Measurements from ENCODE around the gene PRPF40A. TPM values are rescaled to one million over a fixed set of nuclear protein-coding genes. Genes with fewer than 3 reads are reported as not detected.

The PRPF40A gene
- total RNA-seq, 5 donors from 2014 or later (not counting 1 experiment from before 2014, with no cell fraction given) = 101 to 124 (median 106) TPM

- CTCF ChIA-PET = interaction anchor here in 1 of 2 donors (0.6 kb wide), 1 partner anchor 591 kb away, joined by 5 read pairs; no protein-coding TSS in a partner anchor
- Mint-ChIP-seq H3K27me3 (no peaks in the 10 kb centered on the region), H3K4me1 (no peaks in the 10 kb centered on the region), H3K27ac (no peak overlapping the region), H3K36me3 (peaks cover 40% of the 10 kb centered on the region), H3K9me3 (no peaks in the 10 kb centered on the region), H3K4me3 (no peak overlapping the region)
- no peaks in the 10 kb centered on the region for H3K9me3 ChIP-seq
- DNase-seq (no peak), ATAC-seq (replicated peaks in 1 of 4) (no peak)
- peaks cover 5 to 45% of the 10 kb centered on the region in 2 donors for H3K36me3 ChIP-seq (ENCODE audit: control insufficient read depth in 2 of 2, extremely low read depth in 1 of 2, insufficient read depth in 1 of 2, low read length in 1 of 2)
- no CpG with 5 or more reads among the region's 1 CpG for WGBS (ENCODE audit: insufficient coverage)
- H3K4me1 ChIP-seq (ENCODE audit: control insufficient read depth in 1 of 2, extremely low read depth in 1 of 2, insufficient read depth in 2 of 2, low read length in 2 of 2) = no peaks in the 10 kb centered on the region
- H3K4me3 ChIP-seq (ENCODE audit: control insufficient read depth in 1 of 2, extremely low read depth in 1 of 2, low read length in 1 of 2) = no peak overlapping the region
- H3K27ac ChIP-seq (ENCODE audit: low read length) = no peak overlapping the region
- no peaks in the 10 kb centered on the region for H3K27me3 ChIP-seq (replicated peaks in 1 of 2; ENCODE audit: control insufficient read depth in 2 of 2, extremely low read depth in 1 of 2, insufficient read depth in 2 of 2, low read length in 1 of 2)
- POLR2A ChIA-PET = no interaction called here
Measured at GRCh38 chr2:152655880-152656279, 61.4 kb downstream of the PRPF40A start.

- Histone ChIP-seq H3K4me1 (ENCODE audit: control insufficient read depth in 1 of 2, extremely low read depth in 1 of 2, insufficient read depth in 2 of 2, low read length in 2 of 2) (no peaks in the 10 kb centered on the region), H3K27me3 (replicated peaks in 1 of 2; ENCODE audit: control insufficient read depth in 2 of 2, extremely low read depth in 1 of 2, insufficient read depth in 2 of 2, low read length in 1 of 2) (no peaks in the 10 kb centered on the region), H3K4me3 (ENCODE audit: control insufficient read depth in 1 of 2, extremely low read depth in 1 of 2, low read length in 1 of 2) (no peak overlapping the region), H3K36me3 (ENCODE audit: control insufficient read depth in 2 of 2, extremely low read depth in 1 of 2, insufficient read depth in 1 of 2, low read length in 1 of 2) (peaks cover 5 to 12% of the 10 kb centered on the region in 2 donors), H3K9me3 (no peaks in the 10 kb centered on the region), H3K27ac (ENCODE audit: low read length) (no peak overlapping the region)
- no peak for DNase-seq
- no peak overlapping the region for H3K27ac Mint-ChIP-seq
- H3K27me3 Mint-ChIP-seq = no peaks in the 10 kb centered on the region
- H3K4me3 Mint-ChIP-seq = no peak overlapping the region
- peaks cover 16% of the 10 kb centered on the region for H3K36me3 Mint-ChIP-seq
- H3K9me3 Mint-ChIP-seq = no peaks in the 10 kb centered on the region
- no CpG with 5 or more reads among the region's 2 CpGs for WGBS (ENCODE audit: insufficient coverage)
- no peak for ATAC-seq (replicated peaks in 1 of 4)
- POLR2A ChIA-PET = no interaction called here
- H3K4me1 Mint-ChIP-seq = no peaks in the 10 kb centered on the region
- CTCF ChIA-PET = no interaction called here
Measured at GRCh38 chr2:152651834-152652233, 65.4 kb downstream of the PRPF40A start.

GRCh38 chr2:152650768-152651371, 66.4 kb downstream of the PRPF40A start:
- no peak for DNase-seq
- Histone ChIP-seq H3K4me3 (ENCODE audit: control insufficient read depth in 1 of 2, extremely low read depth in 1 of 2, low read length in 1 of 2) (no peak overlapping the region), H3K27ac (ENCODE audit: low read length) (no peak overlapping the region), H3K9me3 (no peaks in the 10 kb centered on the region), H3K27me3 (replicated peaks in 1 of 2; ENCODE audit: control insufficient read depth in 2 of 2, extremely low read depth in 1 of 2, insufficient read depth in 2 of 2, low read length in 1 of 2) (no peaks in the 10 kb centered on the region), H3K36me3 (ENCODE audit: control insufficient read depth in 2 of 2, extremely low read depth in 1 of 2, insufficient read depth in 1 of 2, low read length in 1 of 2) (peaks cover 0 to 6% of the 10 kb centered on the region in 2 donors), H3K4me1 (ENCODE audit: control insufficient read depth in 1 of 2, extremely low read depth in 1 of 2, insufficient read depth in 2 of 2, low read length in 2 of 2) (no peaks in the 10 kb centered on the region)
- Mint-ChIP-seq H3K27ac (peak overlapping the region in 1 of 2 donors; percentile 12), H3K9me3 (no peaks in the 10 kb centered on the region), H3K27me3 (no peaks in the 10 kb centered on the region), H3K4me1 (no peaks in the 10 kb centered on the region), H3K4me3 (no peak overlapping the region), H3K36me3 (peaks cover 9% of the 10 kb centered on the region)
- CTCF ChIA-PET = no interaction called here
- 93% methylated on average over 3 of the region's 6 CpGs for WGBS (ENCODE audit: insufficient coverage)
- POLR2A ChIA-PET = no interaction called here
- ATAC-seq (replicated peaks in 1 of 4) = no peak

- Mint-ChIP-seq H3K27me3 (no peaks in the 10 kb centered on the region), H3K9me3 (no peaks in the 10 kb centered on the region), H3K36me3 (peaks cover 6% of the 10 kb centered on the region), H3K4me3 (no peak overlapping the region), H3K27ac (no peak overlapping the region), H3K4me1 (no peaks in the 10 kb centered on the region)
- no CpG with 5 or more reads among the region's 1 CpG for WGBS (ENCODE audit: insufficient coverage)
- DNase-seq (no peak), ATAC-seq (replicated peaks in 1 of 4) (no peak)
- Histone ChIP-seq H3K27me3 (replicated peaks in 1 of 2; ENCODE audit: control insufficient read depth in 2 of 2, extremely low read depth in 1 of 2, insufficient read depth in 2 of 2, low read length in 1 of 2) (no peaks in the 10 kb centered on the region), H3K27ac (ENCODE audit: low read length) (no peak overlapping the region), H3K4me1 (ENCODE audit: control insufficient read depth in 1 of 2, extremely low read depth in 1 of 2, insufficient read depth in 2 of 2, low read length in 2 of 2) (no peaks in the 10 kb centered on the region), H3K36me3 (ENCODE audit: control insufficient read depth in 2 of 2, extremely low read depth in 1 of 2, insufficient read depth in 1 of 2, low read length in 1 of 2) (peaks cover 0 to 4% of the 10 kb centered on the region in 2 donors), H3K4me3 (ENCODE audit: control insufficient read depth in 1 of 2, extremely low read depth in 1 of 2, low read length in 1 of 2) (no peak overlapping the region), H3K9me3 (no peaks in the 10 kb centered on the region)
- ChIA-PET CTCF (no interaction called here), POLR2A (no interaction called here)
Measured at GRCh38 chr2:152649997-152650396, 67.3 kb downstream of the PRPF40A start.

- peak in 1 of 35 experiments; percentile 6 for DNase-seq
- no peak overlapping the region for H3K27ac ChIP-seq (ENCODE audit: low read length)
- no CpG with 5 or more reads among the region's 2 CpGs for WGBS (ENCODE audit: insufficient coverage)
- no peaks in the 10 kb centered on the region for H3K9me3 ChIP-seq
- ATAC-seq (replicated peaks in 1 of 4) = peak in 1 of 4 experiments; percentile 31
- ChIA-PET POLR2A (interaction anchor here in 1 of 2 donors (0.5 to 1.0 kb wide), 2 partner anchors 48 to 78 kb away, joined by 3 to 4 read pairs; no protein-coding TSS in a partner anchor), CTCF (interaction anchor here in 1 of 2 donors (0.8 kb wide), 1 partner anchor 12 kb away, joined by 4 read pairs; no protein-coding TSS in a partner anchor)
- no peak overlapping the region for H3K4me3 Mint-ChIP-seq
- no peaks in the 10 kb centered on the region for H3K27me3 ChIP-seq (replicated peaks in 1 of 2; ENCODE audit: control insufficient read depth in 2 of 2, extremely low read depth in 1 of 2, insufficient read depth in 2 of 2, low read length in 1 of 2)
- no peaks in the 10 kb centered on the region for H3K9me3 Mint-ChIP-seq
- H3K27me3 Mint-ChIP-seq = no peaks in the 10 kb centered on the region
- no peaks in the 10 kb centered on the region for H3K4me1 Mint-ChIP-seq
- H3K4me3 ChIP-seq (ENCODE audit: control insufficient read depth in 1 of 2, extremely low read depth in 1 of 2, low read length in 1 of 2) = no peak overlapping the region
- peaks cover 3% of the 10 kb centered on the region for H3K36me3 Mint-ChIP-seq
- peak overlapping the region in 1 of 2 donors; percentile 57 for H3K27ac Mint-ChIP-seq
- H3K36me3 ChIP-seq (ENCODE audit: control insufficient read depth in 2 of 2, extremely low read depth in 1 of 2, insufficient read depth in 1 of 2, low read length in 1 of 2) = peaks cover 0 to 2% of the 10 kb centered on the region in 2 donors
- no peaks in the 10 kb centered on the region for H3K4me1 ChIP-seq (ENCODE audit: control insufficient read depth in 1 of 2, extremely low read depth in 1 of 2, insufficient read depth in 2 of 2, low read length in 2 of 2)
Measured at GRCh38 chr2:152648336-152648735, 68.9 kb downstream of the PRPF40A start.

- no peaks in the 10 kb centered on the region for H3K27me3 Mint-ChIP-seq
- ATAC-seq (replicated peaks in 1 of 4) = no peak
- H3K4me1 Mint-ChIP-seq = no peaks in the 10 kb centered on the region
- Histone ChIP-seq H3K27me3 (replicated peaks in 1 of 2; ENCODE audit: control insufficient read depth in 2 of 2, extremely low read depth in 1 of 2, insufficient read depth in 2 of 2, low read length in 1 of 2) (no peaks in the 10 kb centered on the region), H3K4me3 (ENCODE audit: control insufficient read depth in 1 of 2, extremely low read depth in 1 of 2, low read length in 1 of 2) (no peak overlapping the region), H3K27ac (ENCODE audit: low read length) (no peak overlapping the region), H3K9me3 (no peaks in the 10 kb centered on the region), H3K36me3 (ENCODE audit: control insufficient read depth in 2 of 2, extremely low read depth in 1 of 2, insufficient read depth in 1 of 2, low read length in 1 of 2) (no peaks in the 10 kb centered on the region), H3K4me1 (ENCODE audit: control insufficient read depth in 1 of 2, extremely low read depth in 1 of 2, insufficient read depth in 2 of 2, low read length in 2 of 2) (no peaks in the 10 kb centered on the region)
- no peak overlapping the region for H3K4me3 Mint-ChIP-seq
- no peak for DNase-seq
- WGBS (ENCODE audit: insufficient coverage) = 99% methylated on average over 9 of the region's 9 CpGs
- no peak overlapping the region for H3K27ac Mint-ChIP-seq
- POLR2A ChIA-PET = interaction anchor here in 1 of 2 donors (1.0 kb wide), 1 partner anchor 79 kb away, joined by 4 read pairs; no protein-coding TSS in a partner anchor
- CTCF ChIA-PET = interaction anchor here in 1 of 2 donors (1.0 kb wide), 1 partner anchor 11 kb away, joined by 5 read pairs; no protein-coding TSS in a partner anchor
- peaks cover 3% of the 10 kb centered on the region for H3K36me3 Mint-ChIP-seq
- H3K9me3 Mint-ChIP-seq = no peaks in the 10 kb centered on the region
Measured at GRCh38 chr2:152647552-152647951, 69.7 kb downstream of the PRPF40A start.
